Stimulated activated CD8-positive, alpha-beta memory T cell treated with anti-CD3 and anti-CD28 coated beads, Interleukin-15, amount 100 ng/mL, for 24 hours (primary cell): ENCODE results near the gene MRPL1.

Experiments
- DNase-seq: peaks from one replicate; pipeline ENCODE4 v3.0.0-alpha.2; 2020; ENCODE audit warnings: low read depth

Gene MRPL1

GRCh38 chr4:77862478-77863216 lies at the start of gene MRPL1:
Gene MRPL1 (plus strand): TSS chr4:77862830. CDS start chr4:77862849, 19 bp downstream.
- DNase-seq, result peak; percentile 55

DNA sequence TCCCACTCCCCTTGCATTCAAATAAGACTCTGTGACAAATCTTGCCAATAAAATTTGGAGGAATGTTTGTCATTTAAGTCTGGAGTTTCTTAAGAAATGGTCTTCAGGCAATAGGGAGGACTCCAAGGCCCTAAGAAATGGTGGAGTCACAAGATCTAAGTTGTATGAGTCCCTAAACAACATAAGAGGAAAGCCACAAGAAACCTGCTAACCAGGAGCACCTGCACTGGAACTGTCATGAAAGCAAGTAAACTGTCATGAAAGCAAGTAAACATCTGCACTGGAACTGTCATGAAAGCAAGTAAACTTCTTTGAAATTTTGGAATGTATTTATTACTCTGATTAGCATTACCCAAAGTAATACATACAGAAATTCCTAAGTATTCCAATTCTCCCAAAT lies 47.0 kb upstream of the MRPL1 start:
- DNase-seq, result no peak

DNA sequence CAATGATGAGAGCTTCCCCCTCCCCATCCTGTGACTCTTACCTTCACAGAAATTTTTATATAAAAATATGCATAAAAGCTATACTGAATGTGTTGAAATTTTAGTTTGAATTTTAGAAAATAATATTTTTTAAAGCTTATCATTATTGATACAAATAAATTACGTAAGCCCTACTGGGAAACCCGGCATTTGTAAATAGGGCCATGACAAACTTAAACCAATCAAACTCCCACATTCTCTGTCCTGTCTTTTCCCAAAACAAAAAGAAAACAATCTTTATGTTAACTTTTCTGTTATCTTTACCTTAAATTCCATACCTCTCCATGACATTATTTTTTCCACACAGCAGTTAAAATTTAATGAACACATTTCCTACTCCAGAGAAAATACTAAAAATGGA lies 46.1 kb upstream of the MRPL1 start:
- DNase-seq, result no peak

DNA sequence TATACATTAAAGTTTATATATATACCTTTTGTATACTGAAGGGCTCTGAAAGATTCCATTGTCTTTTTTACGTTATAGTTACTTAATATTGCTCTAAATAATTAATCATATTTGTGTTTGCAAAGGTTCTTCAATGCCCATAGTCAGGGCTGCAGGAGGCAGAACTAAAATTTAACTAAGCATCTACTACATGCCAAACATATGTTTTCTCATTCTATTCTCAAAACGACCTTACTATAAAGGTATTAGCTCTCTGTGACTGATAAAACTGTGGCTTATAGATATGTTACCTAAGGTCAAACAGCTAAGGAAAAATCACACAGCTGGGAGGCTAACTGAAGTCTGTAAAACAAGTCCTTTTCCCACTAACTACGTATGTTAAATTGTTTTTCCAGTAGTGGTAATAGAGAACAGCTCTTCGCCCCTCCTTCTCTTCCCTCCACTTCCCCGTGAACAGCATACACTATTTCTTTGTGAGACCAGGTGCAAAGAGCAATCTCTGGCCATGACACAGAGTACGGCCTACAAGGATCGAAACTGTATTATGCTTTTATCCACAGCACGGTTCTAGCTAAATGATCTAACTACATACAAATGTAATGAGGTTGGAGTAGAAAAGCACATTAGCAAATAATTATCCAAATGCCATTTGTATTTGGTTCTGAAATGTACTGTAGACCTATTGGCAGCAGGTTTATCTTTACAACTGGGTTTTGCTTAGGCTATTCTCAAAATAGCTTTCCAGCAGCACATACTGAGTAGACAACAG lies 45.1 kb upstream of the MRPL1 start:
- DNase-seq, result no peak

DNA sequence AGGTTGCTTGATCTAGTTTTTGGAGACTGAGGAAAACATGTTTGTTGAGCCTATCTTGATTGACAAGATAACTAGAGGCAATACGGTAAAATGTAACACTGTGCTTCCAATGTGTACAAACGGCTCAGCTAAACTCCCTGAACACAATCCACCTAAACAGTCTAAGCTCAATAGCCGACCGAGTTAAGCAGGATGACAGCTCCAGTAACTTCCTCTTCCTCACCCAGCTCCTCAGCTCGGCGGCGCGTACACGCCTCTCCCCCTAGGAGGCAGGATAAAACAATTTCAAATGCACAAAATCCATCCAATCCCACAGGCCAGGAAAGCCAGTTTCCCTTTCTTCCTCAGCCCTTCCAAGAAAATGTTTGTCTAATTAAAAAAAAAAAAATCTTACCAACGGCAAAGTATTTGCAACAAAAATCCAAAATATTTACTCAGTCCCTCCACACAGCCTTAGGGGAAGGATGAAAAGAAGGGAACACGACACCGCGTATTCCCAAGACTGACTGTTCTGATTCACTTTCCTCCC lies 44.5 kb upstream of the MRPL1 start:
- no peak for DNase-seq

GRCh38 chr4:77818602-77819403 lies 43.8 kb upstream of the MRPL1 start, which contains the start of gene CNOT6L:
Gene CNOT6L (minus strand): TSS chr4:77819368. CDS start chr4:77819308, 60 bp downstream.
- peak; percentile 30 for DNase-seq

- peak; percentile 64 for DNase-seq
These were observed 43.2 kb upstream of the MRPL1 start for GRCh38 chr4:77819404-77819842.

DNA sequence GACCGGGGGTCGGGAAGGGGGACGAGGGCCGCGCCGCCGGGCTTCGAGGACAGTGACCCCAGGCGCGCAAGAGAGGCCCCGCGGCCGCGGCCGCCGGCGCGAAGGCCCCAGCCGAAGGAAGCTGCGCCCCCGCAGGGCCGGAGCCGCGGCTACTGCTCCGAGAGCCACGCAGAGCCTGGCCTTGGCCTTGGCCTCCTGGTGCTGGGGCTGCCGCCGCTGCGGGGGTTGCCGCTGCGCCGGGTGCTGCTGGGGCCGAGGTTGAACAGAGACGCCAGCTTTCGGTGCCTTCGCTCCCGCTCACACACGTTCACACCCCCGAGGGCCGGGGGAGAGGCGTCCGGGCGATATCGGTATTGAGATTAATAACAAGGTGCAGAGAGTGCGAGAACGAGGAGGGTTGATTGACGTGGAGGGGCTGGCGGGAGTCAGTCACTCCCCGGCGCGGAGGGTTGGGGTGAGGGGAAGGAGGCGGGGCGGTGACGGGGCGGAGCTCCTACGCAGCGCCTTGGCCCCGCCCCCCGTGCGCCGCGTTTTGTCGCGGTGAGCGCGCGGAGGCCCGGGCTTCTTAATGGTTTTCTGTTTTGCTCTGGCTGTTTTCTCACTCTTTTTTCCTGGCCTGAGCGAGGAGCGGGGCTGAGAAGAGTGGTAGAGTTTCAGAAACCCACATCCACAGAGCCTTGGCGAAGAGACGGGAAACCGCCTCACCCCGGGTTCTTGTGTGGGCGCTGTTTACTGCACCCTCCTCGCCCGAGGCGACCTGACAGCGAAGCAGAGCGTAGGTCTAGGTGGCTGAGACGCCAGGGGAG lies 42.6 kb upstream of the MRPL1 start:
- peak; percentile 91 for DNase-seq

- DNase-seq, result no peak
These were observed 41.7 kb upstream of the MRPL1 start for GRCh38 chr4:77820649-77821561.

GRCh38 chr4:77821775-77822174 lies 40.9 kb upstream of the MRPL1 start:
- no peak for DNase-seq

GRCh38 chr4:77826275-77826674 lies 36.4 kb upstream of the MRPL1 start:
- no peak for DNase-seq

GRCh38 chr4:77827343-77827742 lies 35.3 kb upstream of the MRPL1 start:
- DNase-seq, result no peak

DNA sequence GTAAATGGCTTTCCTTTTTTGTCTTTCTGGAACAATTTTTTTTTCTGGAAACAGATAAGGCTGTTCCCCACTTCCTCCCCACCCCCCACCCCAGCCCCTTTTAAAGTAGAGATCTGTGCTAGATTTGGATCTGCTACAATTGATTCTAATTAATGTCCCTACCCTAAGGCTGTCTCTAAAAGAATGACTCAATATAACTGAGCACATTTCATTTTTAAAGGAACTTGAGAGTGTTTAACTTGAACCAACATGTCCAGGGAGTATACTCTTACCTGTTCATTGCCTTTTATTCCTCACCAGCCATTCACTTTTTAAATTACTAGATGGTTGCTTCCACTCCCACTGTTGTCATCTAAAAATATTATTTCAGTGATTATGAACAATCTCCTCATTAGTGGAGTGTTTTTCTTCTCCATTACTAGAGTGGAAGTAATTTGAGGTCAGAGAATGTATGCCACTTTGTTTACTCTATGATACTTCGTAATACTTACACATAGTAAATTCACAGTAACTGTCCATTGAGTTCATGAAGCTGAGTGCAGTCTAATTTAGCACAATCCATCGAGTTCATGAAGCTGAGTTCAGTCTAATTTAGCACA lies 29.4 kb upstream of the MRPL1 start:
- DNase-seq, result no peak

- DNase-seq, result no peak
These were observed 28.2 kb upstream of the MRPL1 start for GRCh38 chr4:77834403-77834802.

DNA sequence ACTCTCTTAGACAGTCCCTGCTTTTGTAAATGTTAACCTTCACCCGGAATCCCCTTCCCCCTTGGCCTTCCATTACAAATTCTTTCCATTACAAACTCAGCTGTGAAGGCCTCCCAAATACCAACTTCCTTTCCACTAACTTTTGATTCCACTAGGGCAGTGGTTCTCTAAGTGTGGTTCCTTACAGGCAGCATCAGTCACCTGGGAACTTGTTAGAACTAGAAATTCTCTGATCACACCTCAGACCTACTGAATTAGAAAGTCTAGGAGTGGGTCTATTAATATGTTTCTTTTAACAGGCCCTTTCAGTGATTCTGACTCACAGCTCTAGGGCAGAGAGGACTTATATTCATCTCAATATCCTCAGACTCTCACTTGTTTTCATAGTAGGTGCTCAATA lies 19.0 kb upstream of the MRPL1 start:
- no peak for DNase-seq

- DNase-seq, result no peak
These were observed 18.3 kb upstream of the MRPL1 start for GRCh38 chr4:77844363-77844762.

DNA sequence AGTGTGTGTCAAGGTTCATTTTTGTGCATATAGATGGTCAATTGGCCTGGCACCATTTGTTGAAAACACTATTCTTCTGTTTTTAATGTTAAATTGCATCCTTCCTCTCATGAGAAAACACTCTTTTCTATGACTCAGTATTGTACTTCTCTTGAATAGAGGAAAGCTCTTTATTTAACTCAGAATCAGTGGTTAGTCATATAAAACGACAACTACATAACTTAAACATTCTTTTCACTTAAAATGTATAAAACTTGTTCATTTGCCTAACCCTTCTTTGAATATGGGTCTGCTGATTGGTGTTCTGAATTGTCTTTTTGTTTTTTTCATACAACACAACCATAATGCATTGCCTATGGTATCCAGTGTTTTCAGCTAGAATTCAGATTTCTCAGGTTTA lies 17.2 kb upstream of the MRPL1 start:
- no peak for DNase-seq

- DNase-seq, result no peak
These were observed 16.7 kb upstream of the MRPL1 start for GRCh38 chr4:77845929-77846328.

DNA sequence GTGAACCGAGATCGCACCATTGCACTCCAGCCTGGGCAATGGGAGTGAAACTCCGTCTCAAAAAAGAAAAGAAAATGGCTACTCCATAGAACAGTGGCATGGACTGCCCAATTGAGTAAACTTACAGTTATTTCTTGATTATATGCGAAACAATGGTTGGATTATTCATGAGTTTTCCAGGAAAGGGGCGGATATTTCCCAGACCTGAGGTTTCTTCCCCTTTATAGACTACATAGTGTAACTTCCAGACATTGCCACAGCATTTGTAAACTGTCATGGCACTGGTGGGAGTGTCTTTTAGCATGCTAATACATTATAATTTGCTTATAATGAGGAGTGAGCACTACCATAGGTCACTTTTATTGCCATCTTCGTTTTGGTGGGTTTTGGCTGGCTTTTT lies 14.1 kb upstream of the MRPL1 start:
- DNase-seq, result no peak
